ENCODE results near the gene ISCA2.
"Not testable (repeated sequence)": the region's sequence is repeated elsewhere in the genome, so short reads cannot be mapped to it uniquely, and the experiment has no call there.

The ISCA2 gene

DNA sequence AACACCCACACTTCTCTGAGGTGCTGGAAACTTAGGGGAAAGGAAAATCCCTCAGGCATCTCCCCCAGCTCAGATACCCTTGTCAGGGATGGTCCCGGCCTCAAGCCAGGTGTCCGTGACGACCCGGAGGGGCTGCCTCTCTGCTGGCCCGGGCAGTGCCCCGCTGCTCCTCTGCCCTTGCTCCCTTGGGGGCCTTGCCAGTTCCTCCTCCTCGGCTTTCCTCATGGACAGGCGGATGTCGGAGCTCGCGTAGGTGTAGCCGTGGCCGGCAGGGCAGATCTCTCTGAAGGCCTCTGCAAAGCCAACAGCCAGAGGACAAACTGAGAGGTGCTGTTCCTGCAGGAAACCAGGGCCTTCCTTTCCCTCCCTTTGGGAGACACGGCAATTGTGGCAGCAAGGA is 34.8 kb downstream of the ISCA2 start:
- DNase-seq (ENCODE audit: low read depth in 3 of 3), result no peak

DNA sequence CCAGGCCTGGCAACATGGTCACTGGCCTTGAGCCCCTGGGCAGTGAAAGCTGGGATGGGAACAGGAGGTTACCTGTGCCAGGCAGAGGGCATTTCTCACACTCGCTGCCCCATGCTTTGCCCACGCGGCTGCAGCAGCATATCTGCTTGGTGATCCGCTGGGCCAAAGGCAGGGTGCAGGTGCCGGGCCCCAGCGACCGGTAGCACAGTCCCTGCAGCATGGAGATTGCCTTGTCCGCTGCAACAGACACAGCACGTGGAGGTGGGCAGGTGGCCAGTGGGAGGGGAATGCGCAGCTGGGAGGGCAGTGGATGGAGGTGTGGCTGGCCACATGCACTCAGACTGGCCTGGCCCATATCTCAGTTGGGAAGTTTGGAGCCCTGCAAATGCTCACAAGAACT is 35.3 kb downstream of the ISCA2 start:
- DNase-seq (ENCODE audit: low read depth in 3 of 3), result no peak

DNA sequence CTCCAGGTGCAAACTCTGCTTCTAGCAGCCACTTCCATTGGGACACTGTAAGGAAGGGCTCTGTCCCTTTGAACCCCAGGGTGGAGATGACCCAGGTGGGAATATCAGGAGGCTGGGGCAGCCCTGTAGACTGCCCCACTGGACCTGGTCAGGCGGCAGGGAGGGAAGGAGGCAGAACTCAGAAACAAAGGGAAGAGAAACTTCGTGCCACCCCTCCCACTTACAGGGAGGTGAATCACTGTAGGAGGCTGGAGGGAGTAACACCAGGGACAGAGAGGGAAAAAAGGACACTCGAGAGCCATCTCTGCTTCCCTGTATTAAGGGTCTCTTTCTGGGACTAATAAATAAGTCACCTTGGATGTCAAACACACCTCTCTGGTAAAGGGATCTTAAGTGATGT is 37.4 kb downstream of the ISCA2 start:
- no peak for DNase-seq (ENCODE audit: low read depth in 3 of 3)

DNA sequence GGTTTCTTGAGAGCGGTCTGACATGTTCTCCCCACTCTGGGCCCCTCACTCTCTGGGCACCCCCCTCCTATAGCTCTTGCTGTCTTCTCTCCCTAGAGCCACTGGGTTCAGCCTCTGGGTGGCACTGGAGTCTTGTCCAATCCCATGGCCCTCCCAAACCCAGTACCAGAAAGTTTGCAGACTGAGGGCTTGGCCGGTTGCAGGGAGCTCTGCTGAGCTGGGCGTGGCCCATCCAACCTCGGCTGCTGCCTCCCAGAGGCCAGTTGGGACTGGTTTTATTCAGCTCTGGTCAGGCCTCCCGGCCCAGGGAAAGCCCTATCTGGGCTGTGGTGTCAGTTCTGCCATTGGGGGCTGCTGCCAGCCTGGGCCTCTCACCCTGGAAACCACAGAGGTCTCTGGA is 37.9 kb downstream of the ISCA2 start:
- no peak for DNase-seq (ENCODE audit: low read depth in 3 of 3)

DNA sequence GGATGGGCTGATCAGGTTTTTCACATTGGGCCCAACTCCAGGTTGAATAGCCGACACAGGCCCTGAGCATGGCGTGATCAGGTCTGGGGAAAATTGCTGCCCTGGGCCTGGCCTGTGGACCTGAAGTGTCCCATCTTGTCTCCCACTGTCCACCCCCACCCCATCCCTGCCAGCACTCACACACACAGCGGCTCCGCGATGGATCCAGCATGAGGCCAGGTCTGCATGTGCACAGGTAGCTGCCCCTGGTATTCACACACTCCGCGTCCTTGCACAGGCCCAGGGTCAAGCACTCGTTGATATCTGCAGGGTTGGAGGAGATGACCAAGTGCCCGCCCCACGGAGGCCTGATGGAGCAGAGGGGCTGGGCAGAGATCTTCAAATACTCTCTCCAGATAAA is 38.7 kb downstream of the ISCA2 start:
- DNase-seq (ENCODE audit: low read depth in 3 of 3), result no peak

DNA sequence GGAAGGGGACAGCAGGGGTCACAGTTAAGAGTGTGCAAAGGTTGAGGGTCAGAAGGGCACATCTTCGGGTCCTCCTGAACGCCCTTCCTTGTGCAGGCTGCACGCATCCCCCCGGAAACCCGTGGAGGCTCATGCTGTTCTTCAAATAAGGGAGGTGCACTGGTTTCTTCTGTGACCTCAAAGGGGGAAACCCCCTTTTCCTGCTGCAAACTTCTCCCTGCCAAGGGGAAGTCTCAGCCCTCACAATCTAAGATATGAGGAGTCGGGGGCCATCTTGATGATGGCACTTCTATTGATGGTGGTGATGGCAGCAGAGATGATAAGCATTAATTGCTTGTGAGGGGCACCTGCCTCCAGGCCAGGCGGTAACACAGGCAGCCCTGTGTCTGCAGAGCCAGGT is 40.0 kb downstream of the ISCA2 start:
- no peak for DNase-seq (ENCODE audit: low read depth in 3 of 3)

DNA sequence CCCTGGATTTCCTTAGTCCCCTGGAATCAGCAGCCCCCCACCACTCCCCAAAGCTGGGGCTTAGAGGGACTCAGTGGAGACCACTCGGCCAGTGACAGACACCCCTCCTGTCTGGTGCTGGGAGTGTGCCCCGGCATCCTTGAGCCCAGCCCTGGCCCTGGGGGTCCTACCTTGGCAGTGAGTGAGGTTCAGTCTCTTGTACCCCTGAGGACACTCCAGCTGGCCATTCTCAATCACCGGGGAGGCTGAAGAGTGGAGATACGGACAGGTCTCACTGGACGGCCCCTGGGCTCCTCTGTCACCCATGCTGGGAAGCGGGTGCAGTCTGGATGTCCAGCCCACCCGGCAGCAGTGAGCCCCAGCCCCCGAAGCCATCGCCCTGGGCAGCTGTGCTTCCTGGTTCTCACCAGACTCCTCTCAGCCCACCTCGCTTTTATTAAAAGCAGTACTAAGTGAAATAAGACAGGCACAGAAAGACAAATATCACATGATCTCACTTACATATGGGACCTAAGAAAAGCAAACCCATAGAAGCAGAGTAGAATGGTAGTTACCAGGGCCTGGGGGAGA is 42.3 kb downstream of the ISCA2 start:
- DNase-seq (ENCODE audit: low read depth in 3 of 3), result no peak

DNA sequence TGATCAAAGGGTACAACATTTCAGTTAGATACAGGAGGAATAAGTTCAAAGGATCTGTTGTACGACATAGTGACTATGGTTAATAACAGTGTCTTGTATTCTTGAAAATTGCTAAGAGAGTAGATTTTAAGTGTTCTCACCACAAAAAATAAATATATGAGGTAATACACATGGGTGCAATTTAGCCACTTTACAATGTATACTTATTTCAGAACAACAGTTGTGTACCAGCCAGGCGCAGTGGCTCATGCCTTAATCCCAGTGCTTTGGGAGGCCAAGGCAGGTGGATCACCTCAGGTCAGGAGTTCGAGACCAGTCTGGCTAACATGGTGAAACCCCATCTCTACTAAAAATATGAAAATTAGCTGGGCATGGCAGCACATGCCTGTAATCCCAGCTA is 42.8 kb downstream of the ISCA2 start:
- not testable (repeated sequence) for DNase-seq (ENCODE audit: low read depth in 3 of 3)

DNA sequence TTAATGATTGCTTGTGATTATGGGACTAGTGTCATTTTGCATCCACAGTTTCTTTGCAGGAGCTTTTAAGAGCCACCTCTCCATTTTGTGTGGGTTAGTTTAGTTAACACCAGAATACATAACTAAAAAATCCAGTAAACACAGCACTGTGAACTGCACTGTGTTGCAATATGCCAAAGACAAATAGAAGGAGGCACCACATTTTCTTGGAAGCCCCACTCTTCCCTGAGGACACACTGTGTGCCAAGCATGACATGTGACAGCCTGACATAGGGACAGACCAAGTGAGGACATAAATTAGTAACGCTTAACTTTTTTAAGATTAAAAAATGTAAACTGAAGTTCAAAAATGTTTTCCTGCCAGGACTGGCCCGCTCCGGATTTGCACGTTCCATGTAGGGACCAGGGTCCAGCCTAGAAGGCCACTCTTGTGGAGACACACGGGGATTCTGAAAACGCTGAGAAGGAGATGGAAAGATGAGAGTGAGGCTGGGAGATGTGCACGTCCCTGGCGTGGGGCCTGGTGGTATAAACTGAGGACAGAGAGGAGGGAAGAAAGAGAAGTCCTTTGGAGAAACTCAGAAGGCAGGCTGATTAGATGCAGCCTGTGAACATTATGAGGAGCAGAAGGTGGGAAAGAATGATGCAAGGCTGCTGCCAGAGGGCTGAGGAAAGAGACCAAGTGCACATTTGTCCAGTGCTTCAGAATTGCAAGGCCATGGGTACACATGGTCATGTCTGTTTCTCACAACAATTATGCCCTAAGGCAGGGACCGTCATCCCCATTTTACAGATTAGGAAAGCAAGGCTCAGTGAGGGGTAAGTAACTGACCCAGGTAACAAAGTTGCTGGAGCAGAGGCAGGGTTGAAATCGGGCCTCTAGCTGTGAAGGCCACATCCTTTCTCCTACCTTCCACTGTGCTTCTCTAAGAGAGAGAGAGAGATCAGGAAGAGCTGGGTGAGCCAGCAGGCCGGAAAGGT is 45.1 kb downstream of the ISCA2 start:
- no peak for DNase-seq (ENCODE audit: low read depth in 3 of 3)

DNA sequence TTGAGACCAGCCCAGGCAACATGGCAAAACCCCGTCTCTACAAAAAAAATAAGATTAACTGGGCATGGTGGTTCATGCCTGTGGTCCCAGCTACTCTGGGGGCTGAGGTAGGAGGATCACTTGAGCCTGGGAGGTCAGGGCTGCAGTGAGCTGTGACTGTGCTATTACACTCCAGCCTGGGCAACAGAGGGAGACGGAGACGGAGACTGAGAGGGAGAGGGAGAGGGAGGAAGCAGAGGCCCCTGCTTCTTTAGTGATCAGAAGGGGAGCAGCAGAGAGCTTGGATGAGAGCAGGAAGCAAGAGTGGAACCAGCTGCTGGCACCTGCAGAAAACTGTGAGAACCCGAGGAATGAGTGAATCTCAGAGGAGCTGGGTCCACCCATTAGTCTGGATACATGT is 45.9 kb downstream of the ISCA2 start:
- no peak for DNase-seq (ENCODE audit: low read depth in 3 of 3)

DNA sequence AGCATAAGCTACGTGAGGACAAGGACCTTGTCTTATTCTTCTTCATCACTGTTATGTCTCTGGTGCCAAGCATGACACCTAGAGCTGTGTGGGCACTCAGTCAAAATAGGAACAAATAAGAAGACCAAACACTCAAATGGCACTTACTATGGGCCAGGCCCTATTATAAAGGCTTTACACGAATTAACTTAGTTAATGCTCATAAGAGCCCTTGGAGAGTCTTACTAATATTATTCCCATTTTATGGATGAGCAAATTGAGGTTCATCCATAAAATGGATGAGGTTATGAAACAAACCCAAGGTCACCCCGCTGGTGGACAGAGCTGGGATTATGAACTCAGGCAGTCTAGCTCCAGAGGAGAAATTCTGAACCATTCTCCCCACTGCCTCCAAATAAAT is 47.7 kb downstream of the ISCA2 start:
- DNase-seq (ENCODE audit: low read depth in 3 of 3), result no peak

DNA sequence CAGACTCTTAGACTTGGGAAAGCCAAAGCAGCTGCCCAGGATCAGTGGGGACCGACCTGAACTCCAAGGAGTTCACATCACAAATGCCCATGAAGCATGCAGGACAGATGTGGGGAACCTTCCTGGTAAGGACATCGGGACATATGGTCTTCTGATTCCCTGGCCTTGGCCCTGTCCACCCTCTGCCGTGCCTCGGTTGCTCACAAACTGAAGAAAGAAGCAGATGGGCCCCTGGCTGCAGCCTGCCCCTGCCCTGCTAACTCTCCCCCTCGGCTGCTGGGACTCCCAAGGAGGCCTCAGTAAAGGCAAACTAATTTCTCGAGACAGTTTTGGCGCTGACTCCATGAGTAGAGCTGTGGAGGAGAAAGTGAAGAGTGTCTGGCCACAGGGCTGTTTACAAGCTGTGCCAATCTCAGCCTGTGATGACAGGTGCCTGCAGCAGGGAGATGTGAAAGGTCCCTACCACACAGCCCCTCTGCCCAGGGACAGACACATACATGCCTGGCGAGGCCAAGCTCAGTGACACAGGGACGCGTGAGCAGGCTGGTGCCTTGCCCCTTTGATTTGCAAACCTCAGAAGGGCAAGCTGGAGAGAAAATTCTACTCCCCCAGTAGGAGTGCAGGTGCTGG is 48.6 kb downstream of the ISCA2 start:
- DNase-seq (ENCODE audit: low read depth in 3 of 3), result no peak

DNA sequence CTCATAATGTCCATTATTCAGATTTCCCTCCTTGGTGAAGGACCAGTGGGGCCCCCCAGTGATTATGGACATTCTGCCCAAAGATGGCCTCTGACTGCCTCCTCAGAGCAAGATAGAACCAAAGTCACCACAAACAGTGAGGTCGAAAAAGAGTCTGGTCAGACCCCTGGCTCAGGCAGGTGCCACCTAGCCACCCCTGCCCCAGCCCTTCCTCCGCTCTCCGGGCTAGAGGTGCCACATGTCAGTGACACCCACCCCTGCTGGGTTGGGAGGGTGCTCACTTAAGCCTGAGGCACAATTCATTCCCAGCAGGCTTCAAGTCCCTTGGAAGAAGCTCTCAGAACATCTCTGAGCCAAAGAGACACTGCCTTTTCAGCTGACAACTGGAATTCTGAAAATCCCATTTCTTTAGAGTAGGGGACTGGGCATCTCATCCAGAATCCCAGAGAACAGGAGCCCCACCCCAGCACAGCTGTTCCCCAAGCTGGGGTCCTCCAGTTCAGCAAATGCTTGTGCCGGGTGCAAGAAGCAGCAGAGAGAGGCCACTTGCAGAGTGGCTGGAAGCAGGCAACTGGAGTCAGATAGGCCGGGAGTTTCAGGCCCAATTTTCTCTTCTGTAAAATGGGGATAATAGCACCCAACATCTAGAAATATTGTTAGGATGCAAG is 50.3 kb downstream of the ISCA2 start:
- no peak for DNase-seq (ENCODE audit: low read depth in 3 of 3)

DNA sequence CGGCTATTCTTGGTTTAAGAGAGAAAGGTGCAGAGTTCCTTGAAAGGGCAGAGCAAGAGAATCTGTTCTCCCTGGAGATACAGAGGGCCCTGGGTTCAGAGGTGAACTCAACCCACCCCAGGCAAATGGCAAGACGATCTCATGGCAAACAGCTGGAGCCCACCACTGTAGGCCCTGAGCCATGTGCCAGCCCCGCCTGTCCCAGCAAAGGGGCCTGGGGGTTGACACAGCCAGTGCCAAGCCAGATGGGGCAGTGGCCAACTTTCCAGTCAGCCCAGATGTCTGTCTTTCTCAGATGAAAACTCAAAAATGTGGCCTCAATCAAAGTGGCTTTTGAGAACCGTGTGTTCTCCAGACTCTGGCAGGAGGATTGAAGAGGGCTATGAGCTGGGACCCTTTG is 51.8 kb downstream of the ISCA2 start:
- no peak for DNase-seq (ENCODE audit: low read depth in 3 of 3)

DNA sequence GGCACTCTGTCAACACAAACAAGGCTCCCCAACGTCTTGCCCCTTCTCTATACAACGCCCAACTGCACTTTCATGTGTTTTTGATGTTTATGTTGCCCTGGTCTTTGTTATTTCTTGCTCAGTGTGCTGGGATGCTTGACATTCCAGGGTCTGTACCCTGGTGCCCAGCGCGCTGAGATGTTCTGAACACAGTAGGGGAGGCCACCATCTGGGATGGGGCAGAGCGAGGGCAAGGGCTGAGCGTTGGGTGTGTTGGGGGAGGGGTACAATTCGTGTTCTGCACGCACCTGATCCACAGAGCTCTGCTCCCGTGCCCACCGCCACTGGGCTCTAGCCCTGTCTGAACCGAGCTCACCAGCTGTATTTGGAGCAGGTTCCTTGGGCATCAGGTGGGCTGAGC is 52.9 kb downstream of the ISCA2 start:
- no peak for DNase-seq (ENCODE audit: low read depth in 3 of 3)

Data from stimulated activated CD4-positive, alpha-beta T cell treated with anti-CD3 and anti-CD28 coated beads, TNF-alpha, amount 100 ng/mL, for 24 hours (primary cell).